Activated T-helper 1 cell treated with anti-CD3 and anti-CD28 coated beads, Interleukin-12 subunit alpha, Interleukin-12 subunit beta, Interleukin-2, Interleukin-4 antibody, amounts not matched to agents 30 ng/mL and 10 ng/mL and 1 ng/mL, durations not matched to agents 14 hours and 24 hours and 36 hours (primary cell): ENCODE data around the gene GABRA4. TPM values are rescaled to one million over a fixed set of nuclear protein-coding genes. Genes with fewer than 3 reads are reported as not detected.

Experiments
- DNase-seq: peaks from one replicate; pipeline ENCODE4 v3.0.0; 2021; ENCODE audit warnings: low spot score
- H3K27ac Mint-ChIP-seq: one replicate; pipeline ENCODE4 v1.8.0; 2021; ENCODE audit warnings: mild to moderate bottlenecking, mixed read lengths
- H3K27me3 Mint-ChIP-seq: one replicate; pipeline ENCODE4 v1.8.0; 2022; ENCODE audit warnings: mild to moderate bottlenecking, moderate library complexity, mixed read lengths; ENCODE audit not compliant: insufficient read depth
- H3K36me3 Mint-ChIP-seq: one replicate; pipeline ENCODE4 v1.8.0; 2021; ENCODE audit warnings: low read depth, mixed read lengths
- H3K4me1 Mint-ChIP-seq: one replicate; pipeline ENCODE4 v1.8.0; 2021; ENCODE audit warnings: low read depth, mixed read lengths
- H3K4me3 Mint-ChIP-seq: one replicate; pipeline ENCODE4 v1.8.0; 2021; ENCODE audit warnings: mild to moderate bottlenecking, moderate library complexity, mixed read lengths
- H3K9me3 Mint-ChIP-seq: one replicate; pipeline ENCODE4 v1.8.0; 2021; ENCODE audit warnings: mixed read lengths
- intact Hi-C: fragments of 100-400 bp; cut with micrococcal nuclease; formaldehyde crosslinking; loops from one replicate; pipeline ENCODE4 v1.15.1; 2024
- total RNA-seq: library from RNA; stranded (reverse); gene quantifications from 2 replicates; pipeline ENCODE4 v1.2.3, GENCODE V29; 2022

GABRA4 gene
- total RNA-seq, 1 donor from 2014 or later = not detected

DNA sequence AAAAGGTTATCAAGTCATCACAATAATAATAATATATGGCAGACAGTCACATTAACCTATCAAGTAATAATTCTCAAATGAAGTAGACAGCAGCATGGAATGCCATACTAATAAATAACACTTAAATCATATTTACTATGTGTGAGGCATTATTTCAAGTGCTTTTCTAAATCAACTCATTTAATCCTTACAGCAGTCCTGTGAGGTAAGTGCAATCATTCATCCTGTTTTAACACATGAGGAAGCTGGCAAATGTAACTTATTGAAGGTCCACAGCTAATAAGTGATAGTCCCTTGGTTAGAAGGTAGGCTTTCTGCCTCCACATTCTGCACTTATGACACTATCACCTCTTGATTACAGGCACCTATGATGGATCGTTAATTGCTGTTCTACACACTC, 24.5 kb downstream of the GABRA4 start:
- intact Hi-C loops = no loop called here
- no peak overlapping the region for H3K27ac Mint-ChIP-seq
- DNase-seq = no peak
- H3K9me3 Mint-ChIP-seq = no peaks in the 10 kb centered on the region
- no peaks in the 10 kb centered on the region for H3K36me3 Mint-ChIP-seq
- H3K27me3 Mint-ChIP-seq = peaks cover 4% of the 10 kb centered on the region
- no peaks in the 10 kb centered on the region for H3K4me1 Mint-ChIP-seq
- no peak overlapping the region for H3K4me3 Mint-ChIP-seq

DNA sequence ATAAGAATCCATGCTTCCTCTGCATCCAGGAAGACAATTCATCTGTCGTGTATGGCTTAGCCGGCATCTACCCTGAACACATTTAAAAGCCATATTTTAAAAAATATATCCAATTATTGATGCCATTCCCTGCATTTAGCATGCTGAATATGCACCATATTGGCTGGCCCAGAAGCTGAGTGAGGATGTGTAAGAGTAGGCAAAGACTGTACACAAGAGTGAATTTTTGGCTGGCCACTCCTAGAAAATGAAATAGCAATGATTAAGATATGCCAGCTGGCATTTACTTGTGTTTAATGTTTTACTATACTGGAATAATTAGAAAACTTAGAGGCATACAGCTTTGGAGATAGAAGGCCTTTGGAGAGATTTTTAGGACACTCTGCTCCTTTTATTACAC, 25.8 kb downstream of the GABRA4 start:
- H3K27me3 Mint-ChIP-seq = peaks cover 4% of the 10 kb centered on the region
- no peaks in the 10 kb centered on the region for H3K4me1 Mint-ChIP-seq
- H3K9me3 Mint-ChIP-seq = no peaks in the 10 kb centered on the region
- no peaks in the 10 kb centered on the region for H3K36me3 Mint-ChIP-seq
- no peak overlapping the region for H3K27ac Mint-ChIP-seq
- no peak overlapping the region for H3K4me3 Mint-ChIP-seq
- intact Hi-C loops = no loop called here
- DNase-seq = no peak

DNA sequence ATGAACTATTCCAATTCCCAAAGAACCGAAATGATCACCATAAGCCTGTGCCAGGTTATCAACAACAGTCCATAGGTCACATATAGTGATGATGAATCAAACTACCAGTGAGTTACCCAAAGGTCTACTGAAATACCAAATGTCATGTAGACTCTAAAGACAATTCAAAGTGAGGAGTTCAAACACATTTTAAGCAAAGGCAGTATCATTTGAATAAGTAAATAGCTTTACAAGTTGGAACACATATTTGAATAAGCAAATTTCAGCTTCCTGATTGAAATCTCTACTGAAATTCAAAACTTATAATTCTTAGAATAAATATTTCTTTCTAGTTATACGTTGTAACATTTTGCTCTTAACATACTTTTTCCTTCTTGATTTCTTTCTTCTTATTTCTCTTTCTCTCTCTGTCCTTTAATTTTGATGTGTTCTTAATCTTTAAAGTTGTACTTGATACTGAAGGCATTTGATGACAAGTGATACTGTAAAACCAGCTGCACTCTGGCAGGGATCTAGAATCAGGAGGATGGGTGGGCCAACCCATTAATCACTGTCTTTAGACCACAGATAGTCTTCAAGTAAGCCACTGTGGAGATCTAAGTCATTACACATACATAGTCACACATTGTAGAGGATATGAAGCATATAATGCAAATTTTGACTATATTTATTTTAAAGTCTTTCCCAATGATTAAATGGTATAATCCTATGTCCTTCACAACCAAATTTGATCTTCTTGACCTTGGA, 34.5 kb downstream of the GABRA4 start:
- Mint-ChIP-seq H3K27me3 (no peaks in the 10 kb centered on the region), H3K27ac (no peak overlapping the region), H3K36me3 (no peaks in the 10 kb centered on the region), H3K4me1 (no peaks in the 10 kb centered on the region), H3K4me3 (no peak overlapping the region), H3K9me3 (no peaks in the 10 kb centered on the region)
- DNase-seq = no peak
- intact Hi-C loops = no loop called here

DNA sequence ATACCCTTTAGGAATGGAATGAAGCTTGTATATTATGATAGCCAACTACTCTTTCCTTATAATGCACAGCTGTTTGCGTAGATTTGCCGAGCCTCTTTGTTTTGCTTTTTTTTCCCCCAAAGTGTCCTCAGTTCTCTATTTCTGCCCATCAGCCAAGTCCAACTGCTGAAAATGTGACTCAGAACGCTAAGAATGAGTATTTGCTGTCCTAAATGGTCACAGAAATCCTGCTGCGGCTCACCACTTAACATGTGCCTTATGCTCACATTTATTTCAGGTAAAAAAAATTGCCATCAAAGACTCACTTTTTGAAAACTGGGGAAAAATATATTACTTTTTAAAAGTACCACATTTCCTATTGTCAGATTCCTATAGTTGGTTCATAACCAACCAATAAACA, 36.9 kb downstream of the GABRA4 start:
- no peak for DNase-seq
- intact Hi-C loops = no loop called here
- H3K36me3 Mint-ChIP-seq = no peaks in the 10 kb centered on the region
- no peaks in the 10 kb centered on the region for H3K4me1 Mint-ChIP-seq
- no peak overlapping the region for H3K4me3 Mint-ChIP-seq
- no peaks in the 10 kb centered on the region for H3K9me3 Mint-ChIP-seq
- H3K27ac Mint-ChIP-seq = no peak overlapping the region
- no peaks in the 10 kb centered on the region for H3K27me3 Mint-ChIP-seq

DNA sequence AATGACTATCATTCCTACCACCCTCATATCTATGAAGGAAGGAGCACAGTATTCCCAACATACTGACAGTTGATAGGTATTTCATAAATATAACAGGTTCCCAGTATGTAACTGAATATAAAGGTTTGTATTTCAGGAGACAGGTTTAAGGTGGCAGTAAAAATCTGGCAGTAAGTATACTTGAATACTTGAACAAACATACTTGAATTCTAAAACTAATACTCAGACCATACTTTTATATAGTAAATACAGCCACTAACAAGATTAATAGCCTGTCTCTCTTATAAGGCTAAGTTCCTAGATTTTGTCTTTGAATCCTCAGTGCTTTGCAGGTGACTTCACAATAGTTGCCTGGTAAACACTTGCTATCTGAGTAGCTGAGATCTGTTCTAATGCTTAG, 37.8 kb downstream of the GABRA4 start:
- intact Hi-C loops = no loop called here
- H3K36me3 Mint-ChIP-seq = no peaks in the 10 kb centered on the region
- H3K4me3 Mint-ChIP-seq = no peak overlapping the region
- H3K4me1 Mint-ChIP-seq = no peaks in the 10 kb centered on the region
- no peak for DNase-seq
- H3K27me3 Mint-ChIP-seq = no peaks in the 10 kb centered on the region
- no peaks in the 10 kb centered on the region for H3K9me3 Mint-ChIP-seq
- H3K27ac Mint-ChIP-seq = no peak overlapping the region

DNA sequence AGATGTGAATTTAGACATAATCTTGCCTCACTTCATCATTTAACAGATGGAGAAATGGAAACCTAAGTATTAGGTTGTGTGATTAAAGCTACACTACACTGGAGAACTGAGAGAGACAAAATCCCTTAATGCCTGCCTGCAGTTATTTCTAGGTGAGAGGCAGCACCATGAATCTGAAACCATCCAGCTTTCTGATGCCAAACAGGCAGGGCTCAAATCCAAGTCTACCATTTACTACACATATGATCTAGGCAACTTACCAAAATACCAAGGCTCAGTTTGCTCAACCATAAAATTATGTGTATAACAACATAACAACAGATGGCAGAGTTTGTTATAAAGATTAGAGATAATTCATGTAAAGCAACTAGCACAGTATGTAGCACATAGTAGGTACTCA, 38.7 kb downstream of the GABRA4 start:
- DNase-seq = no peak
- intact Hi-C loops = no loop called here
- Mint-ChIP-seq H3K4me3 (no peak overlapping the region), H3K36me3 (no peaks in the 10 kb centered on the region), H3K27ac (no peak overlapping the region), H3K9me3 (no peaks in the 10 kb centered on the region), H3K27me3 (no peaks in the 10 kb centered on the region), H3K4me1 (no peaks in the 10 kb centered on the region)

DNA sequence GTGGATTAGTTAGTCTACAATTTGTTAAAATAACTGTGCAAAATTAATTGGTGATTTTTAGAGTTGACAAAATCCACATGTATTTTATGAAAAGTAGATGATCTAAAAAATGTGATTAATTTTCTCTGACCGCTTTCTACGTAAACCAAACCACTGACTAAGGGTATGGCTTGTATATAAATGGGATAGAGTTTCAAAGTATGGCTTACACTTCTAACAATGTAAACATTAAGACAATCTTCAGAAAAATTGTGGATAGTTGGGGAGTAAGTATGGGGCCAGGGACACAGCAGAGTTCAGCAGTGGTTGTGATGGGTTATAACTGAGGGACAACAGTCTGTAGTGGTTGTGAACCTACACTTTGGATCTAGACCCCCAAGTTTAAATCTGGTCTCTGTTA, 39.8 kb downstream of the GABRA4 start:
- no peak for DNase-seq
- H3K36me3 Mint-ChIP-seq = no peaks in the 10 kb centered on the region
- H3K27ac Mint-ChIP-seq = no peak overlapping the region
- no peak overlapping the region for H3K4me3 Mint-ChIP-seq
- no peaks in the 10 kb centered on the region for H3K9me3 Mint-ChIP-seq
- no peaks in the 10 kb centered on the region for H3K4me1 Mint-ChIP-seq
- H3K27me3 Mint-ChIP-seq = no peaks in the 10 kb centered on the region
- intact Hi-C loops = no loop called here

DNA sequence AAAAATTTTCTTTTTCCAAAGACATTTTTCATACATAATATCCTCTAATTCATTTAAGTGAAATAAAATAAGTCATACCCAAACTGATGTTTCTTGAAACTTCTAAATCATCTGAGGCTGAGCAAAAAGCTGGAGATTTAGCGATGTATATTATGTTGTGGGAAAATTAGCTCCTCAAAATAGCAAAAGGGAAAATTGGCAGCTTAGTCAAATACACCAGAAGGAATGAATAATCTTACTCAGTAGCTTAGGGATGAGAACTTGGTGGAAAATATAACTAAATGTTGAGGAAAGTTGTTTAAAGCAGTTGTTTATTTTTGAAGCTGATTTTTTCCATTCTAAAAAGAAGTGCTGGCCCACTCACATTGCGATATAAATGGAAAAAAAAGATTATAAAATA, 40.9 kb downstream of the GABRA4 start:
- no peak for DNase-seq
- intact Hi-C loops = no loop called here
- Mint-ChIP-seq H3K36me3 (no peaks in the 10 kb centered on the region), H3K27me3 (no peaks in the 10 kb centered on the region), H3K4me3 (no peak overlapping the region), H3K4me1 (no peaks in the 10 kb centered on the region), H3K9me3 (no peaks in the 10 kb centered on the region), H3K27ac (no peak overlapping the region)

DNA sequence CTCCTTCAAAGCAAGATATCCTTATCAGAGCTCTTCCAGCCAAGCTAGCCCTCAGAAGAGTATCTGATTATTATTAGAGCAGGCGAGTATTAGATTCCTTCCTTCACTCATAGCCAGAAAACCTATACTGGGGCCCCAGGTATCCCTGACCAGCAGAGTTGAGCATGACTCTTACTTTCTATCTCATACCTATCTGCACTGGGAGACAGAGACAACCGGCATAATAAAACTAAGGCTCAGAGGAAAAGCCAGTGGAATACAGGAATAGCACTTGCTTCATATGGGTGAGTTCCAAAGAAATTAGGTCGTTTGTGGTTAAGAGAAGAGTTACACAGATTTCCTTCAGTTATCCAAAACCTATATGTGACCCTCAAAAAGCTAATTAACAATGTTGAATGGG, 42.6 kb downstream of the GABRA4 start:
- Mint-ChIP-seq H3K27ac (no peak overlapping the region), H3K4me3 (no peak overlapping the region), H3K4me1 (no peaks in the 10 kb centered on the region), H3K36me3 (no peaks in the 10 kb centered on the region), H3K9me3 (no peaks in the 10 kb centered on the region), H3K27me3 (no peaks in the 10 kb centered on the region)
- DNase-seq = no peak
- intact Hi-C loops = no loop called here

DNA sequence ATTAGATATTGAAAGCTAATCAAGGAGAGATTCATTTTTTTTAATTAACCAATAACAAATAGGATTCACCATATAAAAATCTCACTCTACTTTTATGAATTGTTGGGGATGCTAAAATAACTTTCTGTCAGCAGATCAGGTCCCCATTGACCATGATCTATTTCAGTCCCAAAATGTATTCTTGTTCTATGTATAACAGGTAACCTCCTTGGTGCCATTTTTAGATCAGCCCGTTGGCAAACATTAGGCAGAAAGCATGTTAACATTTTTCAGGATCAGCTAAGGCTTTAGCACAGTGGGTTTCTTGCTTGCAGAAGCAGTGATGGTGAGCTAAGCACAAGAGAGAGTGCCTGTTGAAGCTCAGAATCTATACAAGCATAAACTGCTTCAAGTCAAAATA, 43.6 kb downstream of the GABRA4 start:
- intact Hi-C loops = no loop called here
- Mint-ChIP-seq H3K4me3 (no peak overlapping the region), H3K27me3 (no peaks in the 10 kb centered on the region), H3K36me3 (no peaks in the 10 kb centered on the region), H3K27ac (no peak overlapping the region), H3K4me1 (no peaks in the 10 kb centered on the region), H3K9me3 (no peaks in the 10 kb centered on the region)
- no peak for DNase-seq

DNA sequence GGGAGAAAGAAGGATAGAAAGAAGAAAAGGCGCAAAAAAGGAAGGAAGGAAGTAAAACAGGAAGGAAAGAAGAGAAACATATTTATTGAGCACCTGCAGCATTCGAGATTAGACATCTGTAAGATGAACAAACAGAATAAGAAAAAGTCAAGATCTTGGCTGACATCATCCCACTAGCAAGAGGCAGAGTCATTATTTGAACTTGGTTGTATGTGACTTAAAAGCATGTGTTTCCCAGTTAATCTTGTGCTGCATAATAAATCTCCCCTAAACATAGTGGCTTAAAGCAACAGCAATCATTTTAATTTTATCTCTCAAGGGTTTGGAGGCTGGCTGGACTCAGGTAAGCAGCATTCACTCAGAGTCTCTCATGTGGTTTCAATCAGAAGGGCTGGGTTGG, 45.8 kb downstream of the GABRA4 start:
- intact Hi-C loops = no loop called here
- Mint-ChIP-seq H3K4me3 (no peak overlapping the region), H3K27ac (no peak overlapping the region)

DNA sequence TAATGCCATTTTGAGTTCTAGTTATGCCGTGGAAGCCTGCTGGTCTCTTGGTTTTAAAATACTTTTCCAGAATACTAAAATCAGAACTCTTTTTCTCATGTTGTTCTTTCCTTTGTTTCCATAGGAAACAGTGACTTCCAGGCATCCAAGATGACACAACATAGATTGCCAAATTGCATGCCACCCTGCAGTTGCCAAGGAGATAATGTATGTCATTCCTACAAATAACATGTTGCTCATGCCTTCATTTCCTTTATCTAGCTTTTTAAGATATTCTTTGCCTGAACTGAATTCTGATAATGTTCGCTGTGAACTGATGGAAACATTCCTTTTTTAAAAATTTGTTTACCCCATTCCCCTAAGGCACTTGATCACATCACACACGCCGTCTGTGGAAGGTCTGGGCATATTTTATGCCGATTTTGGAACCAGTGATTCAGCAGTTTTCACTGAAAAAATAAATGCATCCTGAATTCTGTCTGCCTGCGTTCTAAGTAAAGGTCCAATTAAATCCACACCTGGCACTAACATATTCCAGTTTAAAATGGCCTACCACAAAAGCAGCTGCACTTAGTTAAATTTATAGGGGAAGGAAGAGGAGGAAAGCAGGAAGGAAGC, 46.4 kb downstream of the GABRA4 start:
- no peak for DNase-seq
- Mint-ChIP-seq H3K9me3 (no peaks in the 10 kb centered on the region), H3K27ac (no peak overlapping the region), H3K4me3 (no peak overlapping the region), H3K4me1 (no peaks in the 10 kb centered on the region), H3K27me3 (no peaks in the 10 kb centered on the region), H3K36me3 (no peaks in the 10 kb centered on the region)
- intact Hi-C loops = no loop called here

More for the DNA sequence above, 45.8 kb downstream of the GABRA4 start:
- Mint-ChIP-seq H3K4me1 (no peaks in the 10 kb centered on the region), H3K27me3 (no peaks in the 10 kb centered on the region), H3K9me3 (no peaks in the 10 kb centered on the region), H3K36me3 (no peaks in the 10 kb centered on the region)
- DNase-seq = no peak

DNA sequence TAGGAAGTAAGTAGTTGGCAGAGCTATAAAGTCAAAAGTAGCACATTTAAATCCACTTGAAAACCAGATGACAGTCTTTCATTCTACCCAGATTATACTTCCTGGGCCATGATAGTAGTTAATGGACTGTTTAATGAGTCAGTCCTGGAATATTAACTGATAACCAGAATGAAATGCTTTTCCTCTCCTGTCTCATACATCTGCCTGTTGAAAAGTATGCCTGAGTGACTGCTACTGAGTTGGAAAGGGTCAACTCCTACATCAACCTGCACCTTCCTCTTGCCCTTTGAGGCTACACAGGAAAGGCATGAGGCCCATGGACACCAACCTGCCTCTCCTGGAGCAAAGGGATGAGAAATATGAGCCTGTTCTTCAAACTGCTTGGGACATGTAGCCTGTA, 48.3 kb downstream of the GABRA4 start:
- Mint-ChIP-seq H3K27me3 (no peaks in the 10 kb centered on the region), H3K4me3 (no peak overlapping the region), H3K27ac (no peak overlapping the region), H3K9me3 (no peaks in the 10 kb centered on the region), H3K36me3 (no peaks in the 10 kb centered on the region), H3K4me1 (no peaks in the 10 kb centered on the region)
- DNase-seq = no peak
- intact Hi-C loops = no loop called here

DNA sequence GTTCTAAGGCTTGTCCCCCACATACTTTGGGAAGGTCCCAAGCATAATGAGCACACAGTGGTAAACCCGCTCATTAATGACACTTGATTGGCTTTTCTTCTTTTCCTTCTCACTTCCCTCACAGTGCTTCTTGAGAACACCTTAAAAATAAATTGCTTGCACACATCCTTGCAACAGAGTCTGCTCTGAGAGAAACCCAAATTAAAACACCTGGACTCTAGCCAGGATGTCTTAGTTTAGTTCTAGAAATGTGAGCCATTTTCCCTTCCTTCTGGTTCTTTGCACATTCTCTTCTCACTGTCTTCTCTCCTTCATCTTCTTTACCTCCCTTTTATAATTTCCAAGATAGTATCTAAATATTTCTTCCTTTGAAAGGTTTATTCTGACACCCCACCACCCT, 49.0 kb downstream of the GABRA4 start:
- H3K27me3 Mint-ChIP-seq = no peaks in the 10 kb centered on the region
- H3K36me3 Mint-ChIP-seq = no peaks in the 10 kb centered on the region
- no peaks in the 10 kb centered on the region for H3K4me1 Mint-ChIP-seq

More for the DNA sequence above, 49.0 kb downstream of the GABRA4 start:
- Mint-ChIP-seq H3K4me3 (no peak overlapping the region), H3K27ac (no peak overlapping the region), H3K9me3 (no peaks in the 10 kb centered on the region)
- intact Hi-C loops = no loop called here
- no peak for DNase-seq
